ENCODE results near the gene BAHD1.

GRCh38 chr15:40407330-40407990 is 33.3 kb upstream of the BAHD1 start:
- TF ChIP-seq CTCF (IDR thresholded peaks at IDR 0.05) (no peak), POLR2A (IDR thresholded peaks at IDR 0.05) (no peak)
